Thyroid gland (tissue), 4 donors: ENCODE data around the gene MAP3K10.

Source experiments
- POLR2A ChIP-seq, 2 donors: fragments of 450-650 bp; IDR thresholded peaks; one replicate each; pipeline ENCODE4 v1.6.1; 2017; ENCODE audit warnings: antibody characterized with exemption in 2 of 2, mild to moderate bottlenecking in 2 of 2, moderate library complexity in 1 of 2
- TF ChIP-seq, protein P1 (sequence below), 6 experiments: fragments of 200-600 bp in 3 of 6; fragments of 450-650 bp in 3 of 6; sonication (generic) in 3 of 6; IDR thresholded peaks; one replicate each; pipeline ENCODE4 v1.5.1; 2016 to 2019; ENCODE audit warnings: antibody characterized with exemption in 6 of 6, mild to moderate bottlenecking in 2 of 6, inconsistent platforms in 1 of 6, moderate library complexity in 1 of 6

DNA sequence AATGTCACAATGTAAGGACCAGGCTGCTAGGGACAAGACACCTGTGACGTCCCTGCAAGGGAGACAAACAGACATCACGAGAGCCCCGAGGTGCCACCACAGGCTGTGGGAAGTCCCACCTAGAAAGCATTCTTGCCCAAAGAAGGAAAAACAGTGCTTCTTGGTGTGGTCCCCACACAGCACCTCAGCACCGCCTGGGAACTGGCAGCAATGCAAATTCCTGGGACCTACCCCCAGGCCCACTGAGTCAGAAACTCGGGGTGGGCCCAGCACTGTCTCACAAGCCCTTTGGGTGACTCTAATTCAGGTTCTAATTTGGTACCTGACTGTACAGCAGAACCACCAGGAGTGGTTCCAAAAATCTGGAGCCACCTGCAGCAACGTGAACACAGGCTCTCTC lies 49.1 kb downstream of the MAP3K10 start:
- TF ChIP-seq, protein P1, sequence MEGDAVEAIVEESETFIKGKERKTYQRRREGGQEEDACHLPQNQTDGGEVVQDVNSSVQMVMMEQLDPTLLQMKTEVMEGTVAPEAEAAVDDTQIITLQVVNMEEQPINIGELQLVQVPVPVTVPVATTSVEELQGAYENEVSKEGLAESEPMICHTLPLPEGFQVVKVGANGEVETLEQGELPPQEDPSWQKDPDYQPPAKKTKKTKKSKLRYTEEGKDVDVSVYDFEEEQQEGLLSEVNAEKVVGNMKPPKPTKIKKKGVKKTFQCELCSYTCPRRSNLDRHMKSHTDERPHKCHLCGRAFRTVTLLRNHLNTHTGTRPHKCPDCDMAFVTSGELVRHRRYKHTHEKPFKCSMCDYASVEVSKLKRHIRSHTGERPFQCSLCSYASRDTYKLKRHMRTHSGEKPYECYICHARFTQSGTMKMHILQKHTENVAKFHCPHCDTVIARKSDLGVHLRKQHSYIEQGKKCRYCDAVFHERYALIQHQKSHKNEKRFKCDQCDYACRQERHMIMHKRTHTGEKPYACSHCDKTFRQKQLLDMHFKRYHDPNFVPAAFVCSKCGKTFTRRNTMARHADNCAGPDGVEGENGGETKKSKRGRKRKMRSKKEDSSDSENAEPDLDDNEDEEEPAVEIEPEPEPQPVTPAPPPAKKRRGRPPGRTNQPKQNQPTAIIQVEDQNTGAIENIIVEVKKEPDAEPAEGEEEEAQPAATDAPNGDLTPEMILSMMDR (IDR thresholded peaks at IDR 0.05), result no peak
- no peak for TF ChIP-seq POLR2A (IDR thresholded peaks at IDR 0.05)
